GM18502 (cell line): ENCODE measurements around the gene ACSM3.
"Not testable (repeated sequence)": the region's sequence is repeated elsewhere in the genome, so short reads cannot be mapped to it uniquely, and the experiment has no call there.

Source experiments
- ATAC-seq: cut with Tn5 transposase; IDR thresholded peaks from one replicate; pipeline ENCODE4 v1.9.1; 2021; ENCODE audit warnings: mild to moderate bottlenecking; ENCODE audit not compliant: unreplicated experiment, poor library complexity

The ACSM3 gene

GRCh38 chr16:20803192-20803560, 39.4 kb downstream of the ACSM3 start:
- ATAC-seq = no peak

DNA sequence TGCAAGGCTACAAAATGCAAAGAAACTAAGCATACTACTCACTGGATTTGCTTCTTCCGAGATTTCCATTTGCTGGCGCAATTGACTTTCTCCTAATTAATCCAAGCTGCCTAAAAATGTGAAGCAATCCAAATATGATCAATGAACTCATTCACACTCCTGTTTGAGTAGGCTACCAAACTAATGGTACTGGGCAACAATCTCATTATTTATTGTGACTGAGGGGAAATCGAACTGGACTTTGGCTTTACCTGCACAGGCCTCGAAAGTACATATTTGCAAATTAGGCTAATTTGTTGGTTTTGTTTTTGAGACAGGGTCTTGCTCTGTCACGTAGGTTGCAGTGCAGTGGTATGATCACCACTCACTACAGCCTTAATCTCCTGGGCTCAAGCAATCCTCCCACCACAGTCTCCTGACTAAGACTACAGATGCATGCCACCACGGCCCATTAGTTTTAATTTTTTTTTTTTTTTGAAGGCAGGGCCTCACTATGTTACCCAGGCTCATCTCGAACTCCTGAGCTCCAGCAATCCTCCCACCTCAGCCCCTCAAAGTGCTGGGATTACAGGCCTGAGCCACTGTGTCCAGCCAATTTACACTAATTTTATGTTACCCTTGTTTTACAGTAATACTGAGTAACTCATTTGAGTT, 39.9 kb downstream of the ACSM3 start:
- ATAC-seq = no peak

GRCh38 chr16:20805684-20806167, 41.9 kb downstream of the ACSM3 start:
- not testable (repeated sequence) for ATAC-seq

DNA sequence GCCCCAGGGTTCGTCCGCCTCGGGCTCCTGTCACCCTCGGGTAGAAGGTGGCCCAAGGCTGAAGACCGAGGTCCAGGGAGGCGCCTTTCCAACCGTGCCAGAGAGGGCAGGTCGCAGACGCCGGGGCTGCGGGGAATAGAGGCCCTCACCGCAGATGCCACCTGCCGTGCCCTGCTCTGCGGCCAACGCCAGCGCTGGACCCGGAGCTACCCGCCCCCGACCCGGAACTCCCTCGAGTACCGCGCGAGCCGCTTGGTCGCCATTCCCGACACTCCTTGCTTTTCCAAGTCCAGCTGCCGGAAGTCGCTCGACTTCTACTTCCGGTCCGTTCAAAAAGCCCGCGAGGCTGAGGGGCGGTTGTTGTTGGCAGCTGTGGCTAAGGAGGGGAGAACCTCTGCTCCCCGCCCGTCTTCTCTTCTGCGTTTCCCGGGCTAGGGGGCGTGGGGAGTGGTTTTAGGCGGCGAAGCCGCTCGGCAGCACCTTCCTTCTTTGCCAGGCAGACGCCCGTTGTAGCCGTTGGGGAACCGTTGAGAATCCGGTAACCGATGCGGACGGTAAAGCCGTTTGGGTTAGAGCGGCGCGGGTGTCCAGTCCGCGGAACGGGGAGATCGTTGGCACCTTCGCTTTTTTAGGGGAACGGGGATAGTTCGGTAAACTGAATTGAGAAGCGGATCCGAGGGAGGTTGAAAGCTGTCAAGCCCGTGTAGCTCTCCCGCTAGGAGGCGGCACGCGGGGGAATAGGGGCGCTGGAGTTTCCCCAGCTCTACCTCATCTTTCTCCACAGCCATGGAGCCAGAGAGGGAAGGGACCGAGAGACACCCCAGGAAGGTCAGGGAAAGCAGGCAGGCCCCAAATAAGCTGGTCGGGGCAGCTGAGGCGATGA, 42.6 kb downstream of the ACSM3 start, which contains the start of the genes ERI2 and REXO5:
TSS of gene ERI2 (minus strand) at position 305 of the 883 bp plus-strand sequence. CDS start at position 263, 42 bp downstream.
TSS of gene REXO5 (plus strand) at position 360 of the 883 bp plus-strand sequence. CDS start at position 787, 427 bp downstream.
- ATAC-seq = peak; percentile 82

- ATAC-seq = no peak
Measured at GRCh38 chr16:20807862-20808261, 44.0 kb downstream of the ACSM3 start.

GRCh38 chr16:20811889-20812439, 48.1 kb downstream of the ACSM3 start:
- ATAC-seq = no peak

- ATAC-seq = no peak
Measured at GRCh38 chr16:20812510-20812909, 48.7 kb downstream of the ACSM3 start.

- no peak for ATAC-seq
Measured at GRCh38 chr16:20814784-20815183, 51.0 kb downstream of the ACSM3 start.

GRCh38 chr16:20818929-20819585, 55.2 kb downstream of the ACSM3 start:
- ATAC-seq = no peak

DNA sequence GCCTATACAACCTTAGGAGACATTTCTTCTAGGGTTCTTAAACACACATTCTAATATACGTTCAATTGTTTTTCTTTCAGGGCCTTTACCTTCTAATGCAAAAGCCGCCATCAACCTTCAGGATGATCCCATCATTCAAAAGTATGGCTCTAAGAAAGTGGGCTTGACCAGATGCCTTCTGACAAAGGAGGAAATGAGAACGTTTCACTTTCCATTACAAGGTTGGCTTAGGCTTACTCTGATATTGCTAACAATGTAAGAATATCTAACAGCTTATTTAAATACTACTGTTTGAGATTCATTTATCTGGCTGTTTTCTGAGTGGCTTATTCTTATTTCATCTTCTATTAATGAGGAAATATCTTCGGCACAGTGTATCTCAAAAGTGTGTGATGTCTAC, 57.9 kb downstream of the ACSM3 start:
- ATAC-seq = no peak

DNA sequence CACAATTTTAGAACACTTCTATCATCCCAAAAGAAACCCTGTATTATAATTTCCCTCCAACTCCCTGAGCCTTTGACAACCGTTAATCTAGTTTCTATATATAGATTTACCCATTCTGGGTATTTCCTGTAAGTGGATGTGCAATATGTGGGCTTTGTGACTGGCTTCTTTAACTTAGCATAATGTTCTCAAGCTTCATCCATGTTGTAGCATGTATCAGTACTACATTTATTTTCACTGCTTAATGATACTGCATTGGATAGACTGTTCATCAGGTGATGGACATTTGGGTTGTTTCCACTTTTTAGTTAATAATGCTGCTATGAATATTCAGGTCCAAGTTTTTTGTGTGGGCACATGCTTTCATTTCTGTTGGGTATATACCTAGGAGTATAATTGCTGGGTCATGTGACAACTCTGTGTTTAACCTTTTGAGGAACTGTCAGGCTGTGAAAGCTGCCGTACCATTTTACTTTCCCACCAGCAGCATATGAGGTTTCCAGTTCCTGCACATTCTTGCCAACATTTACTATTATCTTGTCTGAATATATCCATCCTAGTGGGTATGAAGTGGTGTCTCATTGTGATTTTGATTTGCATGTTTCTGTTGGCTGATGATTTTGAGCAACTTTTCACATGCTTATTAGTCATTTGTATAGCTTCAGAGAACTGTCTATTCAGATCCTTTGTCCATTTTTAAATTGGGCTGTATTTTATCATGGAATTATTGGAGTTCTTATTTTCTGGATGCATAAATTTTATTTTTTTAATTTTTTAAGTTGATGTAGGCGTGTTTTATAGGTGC, 58.9 kb downstream of the ACSM3 start:
- ATAC-seq = no peak

DNA sequence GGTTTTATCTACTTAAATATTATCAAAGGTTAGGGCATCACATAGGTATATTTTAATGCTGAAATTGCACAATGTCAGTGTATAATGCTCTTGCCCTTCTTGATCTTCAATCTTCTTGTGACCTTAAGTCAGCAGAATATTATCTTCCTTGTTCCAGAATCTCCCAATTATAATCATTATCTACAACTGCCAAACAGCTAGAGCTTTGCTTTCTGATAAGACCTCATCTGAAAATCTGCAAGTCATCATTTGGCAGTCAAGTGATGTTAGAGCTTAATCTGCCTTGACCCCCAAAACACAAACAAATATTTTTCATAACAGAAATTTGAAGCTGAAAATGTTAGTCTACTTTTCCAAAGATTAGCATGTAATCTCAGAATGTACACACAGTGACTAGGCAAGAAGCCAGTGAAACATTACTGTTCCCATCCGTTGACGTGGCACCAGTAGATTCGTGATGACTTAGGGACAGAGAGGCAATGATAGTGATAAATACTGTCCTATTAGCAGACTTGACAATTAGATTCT, 62.3 kb downstream of the ACSM3 start:
- ATAC-seq = no peak

DNA sequence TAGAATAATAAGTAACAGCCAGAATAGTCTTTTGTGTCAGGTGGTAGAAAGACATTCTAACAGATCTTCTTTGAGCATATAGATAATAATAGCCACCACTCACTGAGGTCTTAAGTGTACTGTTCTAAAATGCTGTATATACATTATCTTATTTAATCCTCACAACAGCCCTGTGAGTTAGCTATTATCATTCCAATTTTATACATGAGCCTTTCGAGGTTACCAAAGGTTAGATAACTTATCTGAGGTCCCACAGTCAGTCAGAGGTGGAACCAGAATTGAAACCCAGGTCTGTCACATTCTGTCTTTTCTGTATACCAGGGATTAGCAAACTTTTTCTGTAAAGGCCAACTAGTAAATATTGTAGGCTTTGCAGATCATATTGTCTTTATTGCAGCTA, 65.7 kb downstream of the ACSM3 start:
- ATAC-seq = no peak

- ATAC-seq = no peak
Measured at GRCh38 chr16:20830372-20830771, 66.6 kb downstream of the ACSM3 start.

- no peak for ATAC-seq
Measured at GRCh38 chr16:20833086-20833485, 69.3 kb downstream of the ACSM3 start.

GRCh38 chr16:20838240-20838639, 74.4 kb downstream of the ACSM3 start:
- ATAC-seq = no peak

DNA sequence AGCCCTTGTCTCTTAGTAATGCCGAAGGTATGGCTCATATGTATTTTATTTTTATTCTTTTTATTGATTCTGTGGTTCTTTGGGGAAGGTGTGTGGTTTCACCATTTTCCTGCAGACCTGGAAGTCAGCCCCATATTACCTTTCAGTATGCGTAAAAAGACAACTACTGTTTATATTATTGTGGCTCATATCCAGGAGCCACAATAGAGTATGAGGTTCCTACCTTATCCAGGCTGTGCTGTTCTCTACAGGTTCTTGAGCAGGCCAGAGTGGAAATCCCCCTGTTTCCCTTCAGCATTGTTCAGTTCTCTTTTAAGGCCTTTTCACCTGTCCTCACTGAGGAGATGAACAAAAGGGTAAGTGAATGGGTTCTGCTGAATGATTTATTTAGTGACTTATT, 75.7 kb downstream of the ACSM3 start:
- no peak for ATAC-seq

GRCh38 chr16:20844054-20844453, 80.2 kb downstream of the ACSM3 start:
- ATAC-seq = no peak

DNA sequence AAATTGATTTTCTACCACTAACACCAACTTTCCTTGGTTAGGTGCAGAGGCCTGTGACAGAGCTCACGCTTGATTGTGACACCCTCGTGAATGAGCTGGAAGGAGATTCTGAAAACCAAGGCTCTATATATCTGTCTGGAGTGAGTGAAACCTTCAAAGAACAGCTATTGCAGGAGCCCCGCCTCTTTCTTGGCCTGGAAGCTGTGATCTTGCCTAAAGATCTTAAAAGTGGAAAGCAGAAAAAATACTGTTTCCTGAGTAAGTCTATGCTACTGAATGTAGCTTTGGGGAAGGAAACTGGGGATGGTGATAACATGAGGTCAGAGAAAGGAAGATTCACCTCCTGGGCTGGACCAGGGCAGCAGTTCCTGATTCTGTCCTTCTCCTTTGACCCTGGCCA, 80.8 kb downstream of the ACSM3 start:
- no peak for ATAC-seq

DNA sequence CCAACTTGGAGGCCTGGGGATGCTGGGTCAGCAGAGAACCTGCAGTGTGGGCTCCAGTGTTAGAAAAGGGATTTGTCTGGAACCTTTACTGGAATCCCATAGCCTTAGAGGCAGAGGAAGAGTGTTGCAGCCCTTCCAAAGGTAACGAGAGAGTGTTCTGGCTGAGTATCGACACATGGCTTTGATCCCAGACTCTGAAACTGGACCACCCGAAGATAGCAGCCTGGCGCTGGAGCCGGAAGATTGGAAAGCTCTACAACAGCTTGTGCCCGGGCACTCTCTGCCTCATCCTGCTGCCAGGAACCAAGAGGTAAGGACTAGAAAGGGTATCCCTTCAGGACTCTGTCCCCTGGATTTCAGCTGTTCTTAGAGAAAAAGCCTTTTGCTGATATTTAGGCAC, 82.2 kb downstream of the ACSM3 start:
- no peak for ATAC-seq
